ENCODE results near the gene DUS3L. TPM values are rescaled to one million over a fixed set of nuclear protein-coding genes. Genes with fewer than 3 reads are reported as not detected.

Gene DUS3L
- total and polyA plus RNA-seq, 2 donors (not counting 3 experiments of a cell fraction or from before 2014, with no cell fraction given): 25.8 to 38.9 TPM

DNA sequence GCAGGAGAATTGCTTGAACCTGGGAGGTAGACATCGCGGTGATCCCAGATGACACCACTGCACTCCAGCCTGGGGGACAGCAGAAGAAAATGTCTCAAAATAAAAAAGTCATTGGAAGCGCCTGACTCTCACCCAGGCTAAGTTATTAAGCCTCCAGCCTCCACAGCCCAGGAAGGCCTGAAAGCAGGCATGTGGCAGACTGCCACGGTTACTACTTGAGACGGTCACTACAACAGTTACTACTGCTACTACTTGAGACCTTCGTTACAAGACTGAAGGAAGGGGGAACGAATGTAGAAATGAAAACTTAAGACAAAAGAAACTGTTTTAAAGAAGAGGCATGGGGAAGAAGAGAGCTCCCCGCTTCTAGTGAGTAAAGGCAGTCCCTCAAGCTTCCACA lies 16.0 kb downstream of the DUS3L start:
- Histone ChIP-seq H3K79me2 (ENCODE audit: control insufficient read depth, insufficient read depth, low read length) (no peaks in the 10 kb centered on the region), H3K27ac (ENCODE audit: insufficient read depth, low read depth, low read length) (no peak overlapping the region), H3K4me3 (replicated peaks in 1 of 3; ENCODE audit: insufficient read depth in 1 of 3, low read depth in 1 of 3, low read length in 3 of 3) (no peak overlapping the region), H3K9me3 (replicated peaks; ENCODE audit: control insufficient read depth, insufficient read depth, low read length) (no peaks in the 10 kb centered on the region), H2AFZ (ENCODE audit: low read depth, low read length) (no peak overlapping the region), H3K36me3 (ENCODE audit: control insufficient read depth in 2 of 2, extremely low read depth in 1 of 2, insufficient read depth in 2 of 2, low read length in 2 of 2) (no peaks in the 10 kb centered on the region), H3K9me1 (replicated peaks; ENCODE audit: control insufficient read depth, extremely low read depth, insufficient read depth, low read length) (no peaks in the 10 kb centered on the region), H4K20me1 (replicated peaks; ENCODE audit: control insufficient read depth, extremely low read depth, insufficient read depth, low read length) (no peaks in the 10 kb centered on the region), H3K9ac (replicated peaks; ENCODE audit: extremely low read depth, insufficient read depth, low read length) (no peak overlapping the region), H3K27me3 (ENCODE audit: control insufficient read depth in 2 of 2, insufficient read depth in 2 of 2, low read length in 2 of 2) (no peaks in the 10 kb centered on the region), H3K4me2 (ENCODE audit: insufficient read depth, low read length) (no peak overlapping the region), H3K4me1 (ENCODE audit: control insufficient read depth, extremely low read depth, insufficient read depth, low read length) (no peaks in the 10 kb centered on the region)
- FAIRE-seq (no peak), DNase-seq (ENCODE audit: low read depth, low spot score) (no peak)
- intact Hi-C loops (cut with micrococcal nuclease) (no loop called here), dilution Hi-C loops (cut with MboI; ENCODE audit: extremely low pct_ligation_motif_present, low sequenced_read_pairs) (no loop called here)
- ChIA-PET CTCF (interaction anchor here (1.1 to 2.2 kb wide), 3 partner anchors 18 to 247 kb away, joined by 5 to 6 read pairs (median 6); no protein-coding TSS in a partner anchor), POLR2A (no interaction called here)
- no TSS peak for BruUV-seq (replicated peaks)
- TF ChIP-seq EZH2 (IDR thresholded peaks at IDR 0.05; ENCODE audit: borderline replicate concordance, low read depth, low read length, severe bottlenecking): no peak
- TF ChIP-seq GATA2 (IDR thresholded peaks at IDR 0.05; ENCODE audit: insufficient read depth, insufficient read length, low read depth, low read length): no peak
- TF ChIP-seq POLR2AphosphoS5 (IDR thresholded peaks at IDR 0.05; ENCODE audit: insufficient read depth, low read depth, low read length): no peak
- TF ChIP-seq FOS (IDR thresholded peaks at IDR 0.05; ENCODE audit: borderline replicate concordance, insufficient read depth, low read length): no peak
- TF ChIP-seq, protein P1, sequence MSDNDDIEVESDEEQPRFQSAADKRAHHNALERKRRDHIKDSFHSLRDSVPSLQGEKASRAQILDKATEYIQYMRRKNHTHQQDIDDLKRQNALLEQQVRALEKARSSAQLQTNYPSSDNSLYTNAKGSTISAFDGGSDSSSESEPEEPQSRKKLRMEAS (IDR thresholded peaks at IDR 0.05; ENCODE audit: insufficient read depth, insufficient read length): no peak
- no peak for TF ChIP-seq POLR2A (IDR thresholded peaks at IDR 0.05; ENCODE audit: low read depth, low read length)
- TF ChIP-seq MYC (IDR thresholded peaks at IDR 0.05; ENCODE audit: low read depth, low read length): no peak
- no peak for TF ChIP-seq CTCF (IDR thresholded peaks at IDR 0.05; ENCODE audit: extremely low read depth in 1 of 2, insufficient read depth in 1 of 2, low read depth in 1 of 2, low read length in 2 of 2)
- TF ChIP-seq JUN (IDR thresholded peaks at IDR 0.05; ENCODE audit: borderline replicate concordance, insufficient read depth, insufficient read length, low read depth): no peak

Measured in endothelial cell of umbilical vein (primary cell).